ENCODE data around the gene UACA.

DNA sequence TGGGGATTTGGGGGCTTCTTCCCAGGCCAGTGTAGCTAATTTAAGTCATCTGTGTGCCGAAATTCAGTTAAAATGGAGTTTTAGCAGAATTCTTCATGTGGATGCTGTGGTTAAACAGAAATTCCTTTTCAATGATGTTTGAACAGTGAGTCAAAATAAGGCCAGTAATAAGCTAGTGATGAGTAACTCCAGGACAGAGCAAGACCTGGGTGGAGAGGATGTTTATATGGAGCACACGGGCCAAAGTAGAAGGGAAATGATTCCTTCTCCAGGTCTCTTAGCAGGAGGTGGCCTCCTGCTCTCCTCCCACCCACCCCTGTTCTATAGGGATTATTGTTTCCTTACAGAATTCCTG lies 31.9 kb upstream of the UACA start:
- TF ChIP-seq, protein P1, sequence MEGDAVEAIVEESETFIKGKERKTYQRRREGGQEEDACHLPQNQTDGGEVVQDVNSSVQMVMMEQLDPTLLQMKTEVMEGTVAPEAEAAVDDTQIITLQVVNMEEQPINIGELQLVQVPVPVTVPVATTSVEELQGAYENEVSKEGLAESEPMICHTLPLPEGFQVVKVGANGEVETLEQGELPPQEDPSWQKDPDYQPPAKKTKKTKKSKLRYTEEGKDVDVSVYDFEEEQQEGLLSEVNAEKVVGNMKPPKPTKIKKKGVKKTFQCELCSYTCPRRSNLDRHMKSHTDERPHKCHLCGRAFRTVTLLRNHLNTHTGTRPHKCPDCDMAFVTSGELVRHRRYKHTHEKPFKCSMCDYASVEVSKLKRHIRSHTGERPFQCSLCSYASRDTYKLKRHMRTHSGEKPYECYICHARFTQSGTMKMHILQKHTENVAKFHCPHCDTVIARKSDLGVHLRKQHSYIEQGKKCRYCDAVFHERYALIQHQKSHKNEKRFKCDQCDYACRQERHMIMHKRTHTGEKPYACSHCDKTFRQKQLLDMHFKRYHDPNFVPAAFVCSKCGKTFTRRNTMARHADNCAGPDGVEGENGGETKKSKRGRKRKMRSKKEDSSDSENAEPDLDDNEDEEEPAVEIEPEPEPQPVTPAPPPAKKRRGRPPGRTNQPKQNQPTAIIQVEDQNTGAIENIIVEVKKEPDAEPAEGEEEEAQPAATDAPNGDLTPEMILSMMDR (IDR thresholded peaks at IDR 0.05), result no peak
- no peak for TF ChIP-seq POLR2A (IDR thresholded peaks at IDR 0.05)

Data from body of pancreas (tissue), 4 donors.